ENCODE measurements around the gene SLC9A8. TPM values are rescaled to one million over a fixed set of nuclear protein-coding genes. Genes with fewer than 3 reads are reported as not detected.

Gene SLC9A8, protein sequence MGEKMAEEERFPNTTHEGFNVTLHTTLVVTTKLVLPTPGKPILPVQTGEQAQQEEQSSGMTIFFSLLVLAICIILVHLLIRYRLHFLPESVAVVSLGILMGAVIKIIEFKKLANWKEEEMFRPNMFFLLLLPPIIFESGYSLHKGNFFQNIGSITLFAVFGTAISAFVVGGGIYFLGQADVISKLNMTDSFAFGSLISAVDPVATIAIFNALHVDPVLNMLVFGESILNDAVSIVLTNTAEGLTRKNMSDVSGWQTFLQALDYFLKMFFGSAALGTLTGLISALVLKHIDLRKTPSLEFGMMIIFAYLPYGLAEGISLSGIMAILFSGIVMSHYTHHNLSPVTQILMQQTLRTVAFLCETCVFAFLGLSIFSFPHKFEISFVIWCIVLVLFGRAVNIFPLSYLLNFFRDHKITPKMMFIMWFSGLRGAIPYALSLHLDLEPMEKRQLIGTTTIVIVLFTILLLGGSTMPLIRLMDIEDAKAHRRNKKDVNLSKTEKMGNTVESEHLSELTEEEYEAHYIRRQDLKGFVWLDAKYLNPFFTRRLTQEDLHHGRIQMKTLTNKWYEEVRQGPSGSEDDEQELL
- total RNA-seq: 10 to 100 TPM; 21.7 to 42.5 (median 25.7) TPM
- 1 to 10 TPM; 6.2 to 7.2 TPM for polyA plus RNA-seq
- 55.2 reads per million, percentile 73 among the genes with 10 or more reads in this experiment for total RNA-seq

GRCh38 chr20:49812507-49813304, at the start of gene SLC9A8:
Gene SLC9A8, plus strand, starts transcription at chr20:49812828. Its CDS starts 95 bp downstream, at chr20:49812923.
- peaks cover 13 to 44% (median 39%) of the 10 kb centered on the region in 7 donors for H3K4me1 Mint-ChIP-seq
- peak within 1 kb of the TSS; percentile 90 to 99 (median 94) for H3K4me3 Mint-ChIP-seq
- no peaks in the 10 kb centered on the region for H3K9me3 Mint-ChIP-seq
- Histone ChIP-seq H3K36me3 (ENCODE audit: control insufficient read depth in 2 of 3, insufficient read depth in 3 of 3, low read length in 3 of 3) (peaks cover 0 to 11% (median 0%) of the 10 kb centered on the region in 3 experiments), H3K4me1 (ENCODE audit: control insufficient read depth in 2 of 2, insufficient read depth in 2 of 2, low read length in 2 of 2) (peaks cover 12 to 17% of the 10 kb centered on the region in 2 donors), H3K4me3 (ENCODE audit: low read length) (peak within 1 kb of the TSS; percentile 81), H3K27ac (ENCODE audit: low read depth, low read length) (peak within 1 kb of the TSS; percentile 95), H3K9me3 (ENCODE audit: control insufficient read depth in 2 of 3, low read length in 3 of 3) (no peaks in the 10 kb centered on the region), H3K27me3 (ENCODE audit: control insufficient read depth in 2 of 2, insufficient read depth in 2 of 2, low read length in 2 of 2) (no peaks in the 10 kb centered on the region)
- POLR2A ChIA-PET: interaction anchor here (0.7 to 2.0 kb wide), 10 partner anchors 8 to 301 kb away, joined by 3 to 9 read pairs (median 4); no protein-coding TSS in a partner anchor
- H3K27ac Mint-ChIP-seq: peak within 1 kb of the TSS; percentile 94 to 98 (median 96)
- CTCF ChIA-PET: interaction anchor here (1.0 kb wide), 1 partner anchor 12 kb away, joined by 3 read pairs; no protein-coding TSS in a partner anchor
- intact Hi-C loops (cut with micrococcal nuclease): loop anchor here (1.0 to 10.0 kb wide), 10 partner anchors 10 to 1730 kb away; partner anchors contain the start of genes B4GALT5 (in 2 of the 2), SPATA2 (in 2 of the 2), CEBPB (in 1 of the 2) and CSE1L (in 1 of the 2)
- ATAC-seq (peak; percentile 93), DNase-seq (peak; percentile 67 to 85 (median 75))
- H3K27me3 Mint-ChIP-seq: no peaks in the 10 kb centered on the region
- peaks cover 0 to 26% (median 12%) of the 10 kb centered on the region in 5 donors for H3K36me3 Mint-ChIP-seq

DNA sequence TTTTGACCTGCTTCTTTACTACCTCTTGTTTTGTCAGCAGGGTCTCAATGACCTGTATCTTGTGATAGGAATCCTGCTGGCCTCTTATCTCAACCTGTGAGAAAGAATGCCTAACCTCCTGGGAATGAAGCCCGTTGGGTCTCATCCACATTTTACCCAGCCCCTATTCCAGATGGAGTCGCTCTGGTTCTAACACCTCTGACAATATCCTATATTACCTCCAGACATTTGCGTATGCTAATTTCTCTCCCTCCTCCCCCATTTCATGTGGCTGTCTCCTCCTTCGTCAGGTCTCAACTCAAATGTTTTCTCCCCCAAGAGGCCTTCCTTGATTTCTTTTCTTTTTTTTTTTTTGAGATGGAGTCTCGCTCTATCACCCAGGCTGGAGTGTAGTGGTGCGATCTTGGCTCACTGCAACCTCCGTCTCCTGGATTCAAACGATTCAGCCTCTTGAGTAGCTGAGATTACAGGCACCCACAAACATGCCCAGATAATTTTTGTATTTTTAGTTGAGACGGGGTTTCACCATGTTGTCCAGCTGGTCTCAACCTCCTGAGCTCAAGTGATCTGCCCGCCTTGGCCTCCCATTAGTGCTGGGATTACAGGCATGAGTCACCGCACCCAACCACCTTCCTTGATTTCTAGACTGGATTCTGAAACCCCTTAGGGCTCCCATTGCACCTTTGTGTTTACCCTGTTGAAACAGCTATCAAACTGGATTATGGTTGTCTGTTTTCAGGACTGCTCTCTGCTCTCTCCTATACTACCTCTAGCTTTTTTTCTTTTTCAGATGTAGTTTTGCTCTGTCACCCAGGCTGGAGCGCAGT, 49.5 kb upstream of the SLC9A8 start:
- Mint-ChIP-seq H3K27me3 (peaks cover 44 to 86% (median 60%) of the 10 kb centered on the region in 5 donors), H3K4me1 (peaks cover 2 to 15% (median 10%) of the 10 kb centered on the region in 7 donors), H3K36me3 (peaks cover 0 to 3% (median 3%) of the 10 kb centered on the region in 5 donors), H3K4me3 (no peak overlapping the region), H3K27ac (no peak overlapping the region), H3K9me3 (peaks cover 0 to 5% (median 2%) of the 10 kb centered on the region in 11 donors)
- no peaks in the 10 kb centered on the region for H3K36me3 ChIP-seq (ENCODE audit: control insufficient read depth in 2 of 3, insufficient read depth in 3 of 3, low read length in 3 of 3)
- ATAC-seq (no peak), DNase-seq (no peak)
- intact Hi-C loops (cut with micrococcal nuclease): no loop called here
- H3K27me3 ChIP-seq (ENCODE audit: control insufficient read depth in 2 of 2, insufficient read depth in 2 of 2, low read length in 2 of 2): peaks cover 0 to 14% of the 10 kb centered on the region in 2 donors
- peaks cover 3 to 8% of the 10 kb centered on the region in 2 donors for H3K4me1 ChIP-seq (ENCODE audit: control insufficient read depth in 2 of 2, insufficient read depth in 2 of 2, low read length in 2 of 2)
- no peaks in the 10 kb centered on the region for H3K9me3 ChIP-seq (ENCODE audit: control insufficient read depth in 2 of 3, low read length in 3 of 3)
- POLR2A ChIA-PET: no interaction called here
- CTCF ChIA-PET: interaction anchor here (1.0 kb wide), 1 partner anchor 36 kb away, joined by 3 read pairs; no protein-coding TSS in a partner anchor
- no peak overlapping the region for H3K27ac ChIP-seq (ENCODE audit: low read depth, low read length)
- H3K4me3 ChIP-seq (ENCODE audit: low read length): no peak overlapping the region

GRCh38 chr20:49765413-49765736, 47.3 kb upstream of the SLC9A8 start:
- intact Hi-C loops (cut with micrococcal nuclease): no loop called here
- CTCF ChIA-PET: no interaction called here
- H3K4me3 ChIP-seq (ENCODE audit: low read length): no peak overlapping the region
- no peaks in the 10 kb centered on the region for H3K36me3 ChIP-seq (ENCODE audit: control insufficient read depth in 2 of 3, insufficient read depth in 3 of 3, low read length in 3 of 3)
- POLR2A ChIA-PET: no interaction called here
- no peak for ATAC-seq
- H3K4me3 Mint-ChIP-seq: no peak overlapping the region
- peaks cover 44 to 86% (median 65%) of the 10 kb centered on the region in 5 donors for H3K27me3 Mint-ChIP-seq
- no peak overlapping the region for H3K27ac ChIP-seq (ENCODE audit: low read depth, low read length)
- peaks cover 0 to 4% (median 0%) of the 10 kb centered on the region in 11 donors for H3K9me3 Mint-ChIP-seq
- peaks cover 19 to 36% (median 23%) of the 10 kb centered on the region in 7 donors for H3K4me1 Mint-ChIP-seq
- H3K4me1 ChIP-seq (ENCODE audit: control insufficient read depth in 2 of 2, insufficient read depth in 2 of 2, low read length in 2 of 2): peaks cover 13 to 20% of the 10 kb centered on the region in 2 donors
- H3K36me3 Mint-ChIP-seq: peaks cover 0 to 7% (median 0%) of the 10 kb centered on the region in 5 donors
- peaks cover 0 to 14% of the 10 kb centered on the region in 2 donors for H3K27me3 ChIP-seq (ENCODE audit: control insufficient read depth in 2 of 2, insufficient read depth in 2 of 2, low read length in 2 of 2)
- H3K27ac Mint-ChIP-seq: peak overlapping the region in 1 of 9 donors; percentile 16
- DNase-seq: no peak
- no peaks in the 10 kb centered on the region for H3K9me3 ChIP-seq (ENCODE audit: control insufficient read depth in 2 of 3, low read length in 3 of 3)

GRCh38 chr20:49765846-49766541, 46.6 kb upstream of the SLC9A8 start:
- Histone ChIP-seq H3K27me3 (ENCODE audit: control insufficient read depth in 2 of 2, insufficient read depth in 2 of 2, low read length in 2 of 2) (peaks cover 0 to 14% of the 10 kb centered on the region in 2 donors), H3K4me3 (ENCODE audit: low read length) (no peak overlapping the region), H3K36me3 (ENCODE audit: control insufficient read depth in 2 of 3, insufficient read depth in 3 of 3, low read length in 3 of 3) (no peaks in the 10 kb centered on the region), H3K4me1 (ENCODE audit: control insufficient read depth in 2 of 2, insufficient read depth in 2 of 2, low read length in 2 of 2) (peaks cover 13 to 20% of the 10 kb centered on the region in 2 donors), H3K9me3 (ENCODE audit: control insufficient read depth in 2 of 3, low read length in 3 of 3) (no peaks in the 10 kb centered on the region), H3K27ac (ENCODE audit: low read depth, low read length) (no peak overlapping the region)
- H3K36me3 Mint-ChIP-seq: peaks cover 0 to 10% (median 0%) of the 10 kb centered on the region in 5 donors
- no peak overlapping the region for H3K4me3 Mint-ChIP-seq
- H3K27me3 Mint-ChIP-seq: peaks cover 49 to 85% (median 72%) of the 10 kb centered on the region in 5 donors
- intact Hi-C loops (cut with micrococcal nuclease): no loop called here
- H3K27ac Mint-ChIP-seq: no peak overlapping the region
- no peak for DNase-seq
- POLR2A ChIA-PET: no interaction called here
- ATAC-seq: no peak
- H3K9me3 Mint-ChIP-seq: peaks cover 0 to 4% (median 0%) of the 10 kb centered on the region in 11 donors
- peaks cover 19 to 42% (median 25%) of the 10 kb centered on the region in 7 donors for H3K4me1 Mint-ChIP-seq
- CTCF ChIA-PET: no interaction called here

GRCh38 chr20:49766979-49767521, 45.6 kb upstream of the SLC9A8 start:
- H3K27me3 ChIP-seq (ENCODE audit: control insufficient read depth in 2 of 2, insufficient read depth in 2 of 2, low read length in 2 of 2): peaks cover 0 to 14% of the 10 kb centered on the region in 2 donors
- peaks cover 13 to 20% of the 10 kb centered on the region in 2 donors for H3K4me1 ChIP-seq (ENCODE audit: control insufficient read depth in 2 of 2, insufficient read depth in 2 of 2, low read length in 2 of 2)
- DNase-seq: no peak
- H3K27ac ChIP-seq (ENCODE audit: low read depth, low read length): no peak overlapping the region
- H3K36me3 Mint-ChIP-seq: peaks cover 0 to 10% (median 0%) of the 10 kb centered on the region in 5 donors
- CTCF ChIA-PET: no interaction called here
- H3K9me3 Mint-ChIP-seq: peaks cover 0 to 4% (median 0%) of the 10 kb centered on the region in 11 donors
- H3K4me1 Mint-ChIP-seq: peaks cover 19 to 45% (median 25%) of the 10 kb centered on the region in 7 donors
- H3K9me3 ChIP-seq (ENCODE audit: control insufficient read depth in 2 of 3, low read length in 3 of 3): no peaks in the 10 kb centered on the region
- no peaks in the 10 kb centered on the region for H3K36me3 ChIP-seq (ENCODE audit: control insufficient read depth in 2 of 3, insufficient read depth in 3 of 3, low read length in 3 of 3)
- H3K27me3 Mint-ChIP-seq: peaks cover 43 to 78% (median 71%) of the 10 kb centered on the region in 5 donors
- POLR2A ChIA-PET: no interaction called here
- no peak overlapping the region for H3K4me3 ChIP-seq (ENCODE audit: low read length)
- no peak for ATAC-seq
- peak overlapping the region in 2 of 10 donors; percentile 13 to 14 for H3K4me3 Mint-ChIP-seq
- intact Hi-C loops (cut with micrococcal nuclease): no loop called here
- H3K27ac Mint-ChIP-seq: peak overlapping the region in 1 of 9 donors; percentile 50

All from naive thymus-derived CD4-positive, alpha-beta T cell (primary cell).